ES-I3 (cell line): ENCODE measurements around the gene CPO.
"Not testable (repeated sequence)": the region's sequence is repeated elsewhere in the genome, so short reads cannot be mapped to it uniquely, and the experiment has no call there.

Experiments used
- H3K36me3 ChIP-seq: 2 replicates; pipeline ENCODE4 v1.6.1; 2013; ENCODE audit warnings: mild to moderate bottlenecking, low read length, control low read depth, moderate library complexity; ENCODE audit not compliant: insufficient read depth
- H3K4me1 ChIP-seq: 2 replicates; pipeline ENCODE4 v1.6.1; 2013; ENCODE audit warnings: mild to moderate bottlenecking, control low read depth, low read length; ENCODE audit not compliant: insufficient read depth
- H3K9ac ChIP-seq: 2 replicates; pipeline ENCODE4 v1.6.1; 2013; ENCODE audit warnings: low read depth, mild to moderate bottlenecking, low read length, moderate library complexity
- H3K9me3 ChIP-seq: 2 replicates; pipeline ENCODE4 v1.6.1; 2013; ENCODE audit warnings: mild to moderate bottlenecking, low read length, moderate library complexity; ENCODE audit not compliant: control insufficient read depth, insufficient read depth

CPO gene

GRCh38 chr2:206939340-206939739 lies at the start of gene CPO:
Gene CPO, plus strand, starts transcription at chr2:206939518. Its CDS starts 82 bp downstream, at chr2:206939600.
- Histone ChIP-seq H3K9me3 (no peaks in the 10 kb centered on the region), H3K9ac (no peak within 1 kb of the TSS), H3K4me1 (peaks cover 9% of the 10 kb centered on the region), H3K36me3 (no peaks in the 10 kb centered on the region; the same call in 1 of the 2 replicates)

DNA sequence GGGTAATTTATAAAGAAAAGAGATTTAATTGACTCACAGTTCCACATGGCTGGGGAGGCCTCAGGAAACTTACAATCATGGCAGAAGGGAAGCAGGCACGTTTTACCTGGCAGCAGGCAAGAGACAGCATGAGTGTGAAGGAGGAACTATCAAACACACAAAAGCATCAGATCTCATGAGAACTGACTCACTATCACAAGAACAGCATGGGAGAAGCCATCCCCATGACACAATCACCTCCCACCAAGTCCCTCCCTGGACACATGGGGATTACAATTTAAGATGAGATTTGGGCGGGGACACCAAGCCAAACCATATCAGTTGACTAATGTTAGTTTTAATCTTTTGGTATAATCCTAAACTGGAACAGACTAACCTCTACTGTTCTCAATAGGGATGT lies 49.1 kb upstream of the CPO start:
- no peaks in the 10 kb centered on the region for H3K9me3 ChIP-seq

DNA sequence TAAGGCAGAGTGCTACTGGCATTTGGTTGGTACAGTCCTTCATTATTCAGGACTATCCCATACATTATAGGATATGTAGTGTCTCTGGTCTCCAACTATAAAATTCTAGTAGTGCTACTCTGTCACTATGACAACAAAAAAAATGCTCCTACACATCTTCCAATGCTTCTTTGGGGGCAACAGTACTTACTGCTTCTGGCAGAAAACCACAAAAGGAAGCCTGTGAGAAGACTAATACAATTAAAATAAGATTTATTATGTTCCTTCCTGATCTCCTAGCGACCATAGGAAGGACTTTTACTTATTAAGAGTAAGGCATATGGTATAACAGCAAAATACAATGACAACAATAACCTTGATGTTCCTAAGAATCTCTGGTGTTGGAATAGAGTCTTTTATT lies 48.4 kb upstream of the CPO start:
- H3K4me1 ChIP-seq, result peaks cover 6% of the 10 kb centered on the region; the same call in 1 of the 2 replicates
- no peaks in the 10 kb centered on the region for H3K9me3 ChIP-seq
- H3K36me3 ChIP-seq, result no peaks in the 10 kb centered on the region
- H3K9ac ChIP-seq, result no peak overlapping the region

More for the DNA sequence above, 49.1 kb upstream of the CPO start:
- Histone ChIP-seq H3K4me1 (peaks cover 6% of the 10 kb centered on the region; the same call in 1 of the 2 replicates), H3K36me3 (no peaks in the 10 kb centered on the region), H3K9ac (no peak overlapping the region)

- H3K4me1 ChIP-seq, result no peaks in the 10 kb centered on the region
- no peaks in the 10 kb centered on the region; the same call in 1 of the 2 replicates for H3K36me3 ChIP-seq
- no peaks in the 10 kb centered on the region for H3K9me3 ChIP-seq
- no peak overlapping the region for H3K9ac ChIP-seq
These were observed 24.2 kb upstream of the CPO start for GRCh38 chr2:206915121-206915520.

DNA sequence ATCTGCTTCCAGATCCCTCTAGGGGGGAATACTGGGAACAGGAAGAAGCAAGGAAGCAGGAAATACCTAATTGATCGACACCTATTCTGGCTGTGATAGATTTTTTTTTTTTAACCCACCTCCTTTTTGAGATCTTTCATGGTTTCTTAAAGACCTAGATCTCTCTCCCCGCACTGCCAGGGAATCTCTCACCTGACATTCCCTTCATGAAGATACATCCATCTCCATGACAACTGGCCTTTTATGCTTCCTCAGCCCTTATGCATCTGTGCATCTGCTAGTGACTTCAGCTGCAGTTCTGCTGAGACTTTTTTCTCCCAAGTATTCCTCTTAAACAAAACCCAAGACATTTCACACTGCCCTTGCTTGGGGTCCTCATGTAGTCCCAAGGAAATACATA lies 21.1 kb upstream of the CPO start:
- Histone ChIP-seq H3K4me1 (no peaks in the 10 kb centered on the region), H3K9ac (no peak overlapping the region), H3K36me3 (no peaks in the 10 kb centered on the region; the same call in 1 of the 2 replicates), H3K9me3 (0 out of 2 replicates have a peak, but pooled peaks cover under 1% of the 10 kb centered on the region)

- H3K9me3 ChIP-seq, result peaks cover 5% of the 10 kb centered on the region; the same call in 1 of the 2 replicates
- no peaks in the 10 kb centered on the region for H3K4me1 ChIP-seq
- H3K36me3 ChIP-seq, result no peaks in the 10 kb centered on the region; the same call in 1 of the 2 replicates
- no peak overlapping the region for H3K9ac ChIP-seq
These were observed 19.0 kb upstream of the CPO start for GRCh38 chr2:206920310-206920709.

- no peak overlapping the region for H3K9ac ChIP-seq
- no peaks in the 10 kb centered on the region; the same call in 1 of the 2 replicates for H3K36me3 ChIP-seq
- H3K9me3 ChIP-seq, result peaks cover 5% of the 10 kb centered on the region; the same call in 1 of the 2 replicates
- H3K4me1 ChIP-seq, result no peaks in the 10 kb centered on the region
These were observed 18.4 kb upstream of the CPO start for GRCh38 chr2:206920951-206921350.

DNA sequence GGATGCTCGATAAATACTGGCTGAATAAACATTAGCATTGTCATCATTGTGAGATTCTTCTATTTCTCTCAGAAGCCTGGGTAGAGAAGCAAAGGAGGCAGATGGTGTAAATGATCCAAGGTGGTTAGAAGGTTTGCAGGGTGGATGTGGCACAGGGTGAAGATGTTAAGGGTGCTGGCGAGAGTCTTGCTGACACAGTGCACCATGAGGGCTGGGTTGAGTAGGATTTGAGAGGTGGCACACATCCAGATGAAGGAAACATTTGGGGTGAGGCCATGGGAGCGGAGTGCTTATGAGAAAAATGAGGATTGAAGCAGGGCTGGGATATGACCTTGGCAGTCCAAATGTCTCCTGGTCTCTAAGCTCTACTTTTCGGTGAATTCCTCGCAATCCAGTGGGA lies 17.8 kb upstream of the CPO start:
- Histone ChIP-seq H3K9me3 (peaks cover 5% of the 10 kb centered on the region; the same call in 1 of the 2 replicates), H3K9ac (no peak overlapping the region), H3K4me1 (no peaks in the 10 kb centered on the region), H3K36me3 (no peaks in the 10 kb centered on the region; the same call in 1 of the 2 replicates)

GRCh38 chr2:206935991-206936842 lies 3.1 kb upstream of the CPO start:
- H3K9me3 ChIP-seq, result no peaks in the 10 kb centered on the region
- H3K4me1 ChIP-seq, result no peaks in the 10 kb centered on the region
- H3K9ac ChIP-seq, result no peak overlapping the region
- H3K36me3 ChIP-seq, result no peaks in the 10 kb centered on the region

DNA sequence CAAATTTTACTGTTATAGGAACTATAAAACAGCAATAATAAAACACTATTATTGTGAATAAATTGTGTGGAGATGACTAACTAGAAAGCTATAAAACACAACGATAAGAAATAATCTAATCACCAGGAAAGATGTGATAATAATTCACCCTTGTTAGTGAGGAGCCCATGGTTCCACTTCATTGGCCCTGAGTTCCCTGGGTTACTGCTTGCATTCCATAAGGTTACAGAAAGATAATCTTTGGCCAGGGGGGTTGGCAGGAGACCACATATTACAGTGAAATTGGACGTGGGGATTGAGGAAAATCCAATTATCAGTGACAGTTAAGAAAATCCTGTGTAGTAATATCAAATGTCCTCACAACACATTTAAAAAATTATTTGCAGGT lies 2.5 kb upstream of the CPO start:
- H3K9me3 ChIP-seq, result no peaks in the 10 kb centered on the region

GRCh38 chr2:206937555-206937954 lies 1.8 kb upstream of the CPO start:
- Histone ChIP-seq H3K9ac (no peak overlapping the region), H3K9me3 (no peaks in the 10 kb centered on the region), H3K4me1 (peaks cover under 1% of the 10 kb centered on the region), H3K36me3 (no peaks in the 10 kb centered on the region)

More for the DNA sequence above, 2.5 kb upstream of the CPO start:
- Histone ChIP-seq H3K36me3 (no peaks in the 10 kb centered on the region), H3K9ac (no peak overlapping the region), H3K4me1 (no peaks in the 10 kb centered on the region)

GRCh38 chr2:206940546-206940945 lies 1.2 kb downstream of the CPO start:
- H3K36me3 ChIP-seq, result no peaks in the 10 kb centered on the region; the same call in 1 of the 2 replicates
- H3K4me1 ChIP-seq, result peaks cover 9% of the 10 kb centered on the region
- H3K9me3 ChIP-seq, result no peaks in the 10 kb centered on the region
- H3K9ac ChIP-seq, result no peak overlapping the region

DNA sequence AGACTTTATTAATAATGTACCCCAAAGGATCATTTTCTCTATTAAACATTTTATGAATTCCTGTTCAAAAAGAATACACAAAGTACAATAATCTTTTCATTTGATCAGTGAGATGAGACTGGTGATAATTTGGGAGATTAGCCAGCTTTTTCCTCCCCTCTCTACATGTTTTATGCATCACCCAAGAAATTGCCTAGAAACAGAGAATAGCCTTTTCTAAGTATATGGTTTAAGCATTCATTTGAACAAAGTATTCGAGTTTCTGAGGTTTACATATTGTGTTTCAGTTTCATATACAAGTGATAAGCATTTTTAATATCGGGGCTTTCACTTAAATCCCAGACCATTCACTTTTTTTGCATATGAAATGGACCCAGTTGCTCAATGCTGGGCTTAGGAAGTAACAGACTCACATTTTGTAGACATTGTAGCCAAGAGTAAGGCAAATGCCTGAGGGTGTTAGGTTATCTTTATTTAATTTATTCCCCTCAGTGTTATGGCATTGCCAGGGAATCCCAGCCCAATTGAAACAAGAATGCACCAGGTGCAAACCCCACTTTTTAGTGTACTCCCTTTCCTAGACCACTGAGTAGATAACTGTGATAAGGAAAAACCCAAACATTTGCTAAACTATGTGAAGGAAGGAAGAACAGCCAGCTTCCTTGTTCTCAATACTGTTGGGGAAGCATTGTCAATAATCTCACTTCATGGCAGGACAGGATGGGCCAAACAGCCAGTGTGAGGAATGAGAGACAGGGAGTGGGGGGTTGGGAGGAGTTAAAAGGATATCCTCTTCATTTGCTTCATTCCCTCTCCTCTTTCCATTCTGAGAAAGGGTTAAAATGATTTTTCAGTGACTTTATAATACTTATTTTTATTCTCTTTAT lies 3.5 kb downstream of the CPO start:
- peaks cover 9% of the 10 kb centered on the region for H3K4me1 ChIP-seq
- H3K36me3 ChIP-seq, result no peaks in the 10 kb centered on the region; the same call in 1 of the 2 replicates
- peaks cover 3% of the 10 kb centered on the region; the same call in 1 of the 2 replicates for H3K9me3 ChIP-seq
- H3K9ac ChIP-seq, result no peak overlapping the region

GRCh38 chr2:206953404-206953803 lies 14.1 kb downstream of the CPO start:
- not testable (repeated sequence) for H3K36me3 ChIP-seq, H3K9me3 ChIP-seq, H3K9ac ChIP-seq, H3K4me1 ChIP-seq
